Gastrocnemius medialis (tissue), 4 donors: ENCODE measurements around the gene OCRL. TPM values are rescaled to one million over a fixed set of nuclear protein-coding genes. Genes with fewer than 3 reads are reported as not detected.

Source experiments
- ATAC-seq, 2 donors: fragments of 150-250 bp; one replicate each; pipeline ENCODE4 v1.9.1; 2016
- DNase-seq, 2 donors: peaks; one replicate each; pipeline ENCODE4 v3.0.0-alpha.2; 2019
- H3K27ac ChIP-seq, 4 donors: fragments of 200-600 bp; sonication (generic); 1 replicate in 1 of 4; 2 replicates in 3 of 4; pipeline ENCODE4 v1.5.1; 2016 to 2018; ENCODE audit warnings: mild to moderate bottlenecking in 2 of 4, moderate library complexity in 1 of 4
- H3K27me3 ChIP-seq, 3 donors: fragments of 200-600 bp; sonication (generic) in 2 of 3; 1 replicate in 1 of 3; 2 replicates in 2 of 3; pipeline versions ENCODE4 v1.5.1 to v1.6.0; 2016 to 2019; ENCODE audit warnings: mild to moderate bottlenecking in 1 of 3, moderate library complexity in 1 of 3
- H3K36me3 ChIP-seq, 2 donors: fragments of 200-600 bp; sonication (generic) in 1 of 2; one replicate each; pipeline ENCODE4 v1.5.1; 2017 to 2018
- H3K4me1 ChIP-seq, 2 donors: fragments of 200-600 bp; sonication (generic) in 1 of 2; one replicate each; pipeline ENCODE4 v1.5.1; 2016 to 2017; ENCODE audit warnings: mild to moderate bottlenecking in 2 of 2
- H3K4me3 ChIP-seq, 4 donors: fragments of 200-600 bp; sonication (generic) in 3 of 4; 1 replicate in 1 of 4; 2 replicates in 3 of 4; pipeline ENCODE4 v1.5.1; 2016 to 2019; ENCODE audit warnings: mild to moderate bottlenecking in 2 of 4
- H3K9me3 ChIP-seq, 3 donors: fragments of 200-600 bp; sonication (generic) in 2 of 3; 1 replicate in 1 of 3; 2 replicates in 2 of 3; pipeline ENCODE4 v1.5.1; 2016 to 2019
- CTCF ChIP-seq, 5 experiments: fragments of 450-650 bp in 3 of 5; fragments of 200-600 bp in 2 of 5; sonication (generic) in 2 of 5; IDR thresholded peaks in 4 of 5; conservative IDR thresholded peaks in 1 of 5; 1 replicate in 4 of 5; 2 replicates in 1 of 5; pipeline ENCODE4 v1.5.1; 2016 to 2019; ENCODE audit warnings: antibody characterized with exemption in 5 of 5, mild to moderate bottlenecking in 3 of 5, moderate library complexity in 3 of 5
- POLR2A ChIP-seq, 2 donors: fragments of 450-650 bp; IDR thresholded peaks; one replicate each; pipeline ENCODE4 v1.6.1; 2017; ENCODE audit warnings: antibody characterized with exemption in 2 of 2, mild to moderate bottlenecking in 2 of 2, moderate library complexity in 2 of 2
- in situ Hi-C, 4 donors: fragments of 200-750 bp; cut with MboI; loops; one replicate each; pipeline versions ENCODE4 v1.15.0 to v1.8.0; 2017; ENCODE audit warnings: low sequenced_read_pairs in 4 of 4
- intact Hi-C: fragments of 100-400 bp; cut with DNase I; formaldehyde crosslinking; loops from one replicate; pipeline ENCODE4 v1.15.1; 2023; ENCODE audit warnings: low total_unique reads
- total RNA-seq, 4 donors: library from RNA; depleted of rRNA; stranded (reverse); fragments of >200 nt; gene quantifications; one replicate each; pipeline versions ENCODE4 v1.1.0 to v1.2.3, GENCODE V29; 2016

Gene OCRL
- total RNA-seq, 4 donors from 2014 or later: 6.7 to 10.8 (median 8.6) TPM

- no peak for DNase-seq
- Histone ChIP-seq H3K27me3 (no peaks in the 10 kb centered on the region), H3K27ac (no peak overlapping the region), H3K9me3 (no peaks in the 10 kb centered on the region), H3K4me1 (no peaks in the 10 kb centered on the region), H3K4me3 (no peak overlapping the region), H3K36me3 (no peaks in the 10 kb centered on the region)
- no peak for TF ChIP-seq POLR2A (IDR thresholded peaks at IDR 0.05)
- no peak for TF ChIP-seq CTCF (IDR thresholded peaks at IDR 0.05 in 4 of 5, conservative IDR thresholded peaks at IDR 0.05 in 1 of 5)
- intact Hi-C loops: no loop called here
- ATAC-seq: no peak
- in situ Hi-C loops: loop anchor here in 3 of 4 donors (10.0 to 25.0 kb wide), 2 partner anchors 93 to 205 kb away; partner anchors contain the start of gene ZDHHC9 (in 1 of the 3)
Measured at GRCh38 chrX:129631849-129632248, 91.8 kb downstream of the OCRL start.

DNA sequence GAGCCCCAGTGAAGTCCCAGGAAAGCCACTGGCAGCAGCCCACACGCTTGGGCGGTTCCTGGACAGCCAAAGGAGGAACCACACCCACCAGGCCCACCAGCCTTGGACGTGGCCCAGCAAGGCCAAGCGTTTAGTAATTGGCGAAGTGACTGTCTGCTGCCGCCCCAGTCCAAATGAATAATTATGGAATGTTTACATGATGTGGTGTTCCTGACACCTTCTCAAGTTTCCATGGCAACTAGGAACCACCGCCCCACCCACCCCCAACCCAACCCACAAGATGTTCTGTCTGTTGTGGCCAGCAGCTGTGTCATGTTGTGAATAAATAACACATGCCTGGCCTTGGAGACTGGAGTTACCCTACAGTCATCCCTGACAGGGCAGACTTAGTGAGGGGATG is 92.4 kb downstream of the OCRL start:
- H3K4me3 ChIP-seq: no peak overlapping the region
- DNase-seq (no peak), ATAC-seq (no peak)
- intact Hi-C loops: no loop called here
- no peaks in the 10 kb centered on the region for H3K27me3 ChIP-seq
- no peak overlapping the region for H3K27ac ChIP-seq
- H3K9me3 ChIP-seq: no peaks in the 10 kb centered on the region
- no peak for TF ChIP-seq POLR2A (IDR thresholded peaks at IDR 0.05)
- no peak for TF ChIP-seq CTCF (IDR thresholded peaks at IDR 0.05 in 4 of 5, conservative IDR thresholded peaks at IDR 0.05 in 1 of 5)
- H3K4me1 ChIP-seq: no peaks in the 10 kb centered on the region
- in situ Hi-C loops: loop anchor here in 3 of 4 donors (10.0 to 25.0 kb wide), 2 partner anchors 92 to 205 kb away; partner anchors contain the start of gene ZDHHC9 (in 1 of the 3)
- H3K36me3 ChIP-seq: no peaks in the 10 kb centered on the region

DNA sequence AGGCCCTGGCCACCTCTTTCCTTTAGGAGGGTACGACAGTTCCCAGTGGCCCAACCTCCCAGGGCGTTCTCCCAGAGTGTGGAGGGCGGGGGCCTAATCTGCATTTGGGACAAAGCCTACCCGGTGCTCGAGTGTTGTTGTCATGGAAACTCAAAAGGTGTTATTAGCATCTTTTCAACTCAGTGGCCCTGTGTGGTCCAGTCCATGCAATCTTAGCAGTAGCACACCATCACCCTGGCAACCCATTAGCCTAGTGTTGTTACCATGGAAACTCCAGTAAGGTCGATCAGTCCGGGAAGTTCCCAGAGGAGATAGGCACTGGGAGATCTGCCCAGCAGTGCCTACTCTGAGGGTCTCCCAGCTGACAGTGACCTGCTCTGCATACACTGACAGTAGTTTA is 94.5 kb downstream of the OCRL start:
- TF ChIP-seq CTCF (IDR thresholded peaks at IDR 0.05 in 4 of 5, conservative IDR thresholded peaks at IDR 0.05 in 1 of 5) (no peak), POLR2A (IDR thresholded peaks at IDR 0.05) (no peak)
- Histone ChIP-seq H3K27ac (no peak overlapping the region), H3K27me3 (no peaks in the 10 kb centered on the region), H3K4me1 (no peaks in the 10 kb centered on the region), H3K36me3 (no peaks in the 10 kb centered on the region), H3K9me3 (no peaks in the 10 kb centered on the region), H3K4me3 (no peak overlapping the region)
- intact Hi-C loops: no loop called here
- in situ Hi-C loops: loop anchor here in 3 of 4 donors (10.0 to 25.0 kb wide), 2 partner anchors 90 to 203 kb away; partner anchors contain the start of gene ZDHHC9 (in 1 of the 3)
- DNase-seq (no peak), ATAC-seq (no peak)

DNA sequence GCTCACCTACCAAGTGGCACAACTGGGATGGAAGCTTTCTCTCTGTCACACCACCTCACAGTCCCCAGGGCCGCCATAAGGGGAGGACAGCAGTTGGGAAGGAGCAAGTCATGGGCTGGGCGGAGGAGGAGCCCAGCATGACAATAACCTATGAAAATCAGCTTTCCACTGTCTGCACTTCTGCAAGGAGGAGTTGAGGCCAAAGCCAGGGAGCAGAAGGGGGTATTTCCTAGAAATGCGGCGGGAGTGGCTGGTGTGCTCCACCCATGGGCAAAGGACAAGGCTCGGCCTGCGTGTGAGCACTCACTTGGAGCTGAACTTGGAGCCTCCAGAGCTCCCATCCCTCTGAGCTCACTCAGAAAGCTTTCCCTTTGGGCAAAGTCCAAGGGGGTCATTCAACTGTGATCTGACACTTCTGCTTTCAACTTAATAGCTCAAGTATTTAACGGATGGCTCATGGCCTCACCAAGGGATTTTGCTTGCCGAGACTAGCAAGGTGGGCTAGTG is 96.2 kb downstream of the OCRL start:
- in situ Hi-C loops: loop anchor here (5.0 to 25.0 kb wide), 4 partner anchors 86 to 201 kb away; partner anchors contain the start of gene ZDHHC9 (in 1 of the 4)
- no peaks in the 10 kb centered on the region for H3K27me3 ChIP-seq
- no peak overlapping the region for H3K27ac ChIP-seq
- no peak for TF ChIP-seq POLR2A (IDR thresholded peaks at IDR 0.05)
- no peak for TF ChIP-seq CTCF (IDR thresholded peaks at IDR 0.05 in 4 of 5, conservative IDR thresholded peaks at IDR 0.05 in 1 of 5)
- DNase-seq (no peak), ATAC-seq (no peak)
- no peaks in the 10 kb centered on the region for H3K36me3 ChIP-seq
- intact Hi-C loops: no loop called here
- H3K9me3 ChIP-seq: no peaks in the 10 kb centered on the region
- no peaks in the 10 kb centered on the region for H3K4me1 ChIP-seq
- H3K4me3 ChIP-seq: no peak overlapping the region
